Spleen (tissue), 11 donors: Measurements from ENCODE around the gene TUT7. TPM values are rescaled to one million over a fixed set of nuclear protein-coding genes. Genes with fewer than 3 reads are reported as not detected.

Source experiments
- DNase-seq: peaks from one replicate; pipeline ENCODE4 v3.0.0-alpha.2; 2020
- H3K27ac ChIP-seq, 8 donors: fragments of 200-600 bp; sonication (generic) in 7 of 8; 1 replicate in 4 of 8; 2 replicates in 4 of 8; pipeline versions ENCODE4 v1.5.0 to v1.8.0; 2016 to 2021; ENCODE audit warnings: inconsistent platforms in 4 of 8, mild to moderate bottlenecking in 4 of 8, moderate library complexity in 1 of 8
- H3K27me3 ChIP-seq, 7 donors: fragments of 200-600 bp; sonication (generic) in 6 of 7; replicated peaks in 1 of 7; 1 replicate in 4 of 7; 2 replicates in 3 of 7; pipeline versions ENCODE4 v1.5.0 to v1.8.0; 2016 to 2021; ENCODE audit warnings: inconsistent platforms in 3 of 7, mild to moderate bottlenecking in 1 of 7
- H3K36me3 ChIP-seq, 6 donors: fragments of 200-600 bp; sonication (generic) in 5 of 6; 1 replicate in 4 of 6; 2 replicates in 2 of 6; pipeline versions ENCODE4 v1.5.0 to v1.8.0; 2016 to 2021; ENCODE audit warnings: inconsistent platforms in 2 of 6
- H3K4me1 ChIP-seq, 6 donors: fragments of 200-600 bp; sonication (generic) in 5 of 6; 1 replicate in 3 of 6; 2 replicates in 3 of 6; pipeline versions ENCODE4 v1.5.0 to v1.8.0; 2016 to 2021; ENCODE audit warnings: inconsistent platforms in 3 of 6
- H3K4me3 ChIP-seq, 8 donors: fragments of 200-600 bp; sonication (generic) in 7 of 8; 1 replicate in 4 of 8; 2 replicates in 4 of 8; pipeline versions ENCODE4 v1.5.0 to v1.8.0; 2016 to 2021; ENCODE audit warnings: inconsistent platforms in 4 of 8, mild to moderate bottlenecking in 4 of 8, moderate library complexity in 2 of 8
- H3K9me3 ChIP-seq, 8 donors: fragments of 200-600 bp; sonication (generic) in 7 of 8; 1 replicate in 4 of 8; 2 replicates in 4 of 8; pipeline versions ENCODE4 v1.5.0 to v1.8.0; 2016 to 2021; ENCODE audit warnings: inconsistent platforms in 4 of 8
- POLR2A ChIP-seq, 3 donors: fragments of 450-650 bp; IDR thresholded peaks; one replicate each; pipeline ENCODE4 v1.5.1; 2017; ENCODE audit warnings: antibody characterized with exemption in 3 of 3, mild to moderate bottlenecking in 1 of 3
- POLR2AphosphoS5 ChIP-seq, 3 donors: sonication (generic); formaldehyde crosslinking; IDR thresholded peaks; one replicate each; pipeline ENCODE4 v1.5.1; 2017; ENCODE audit warnings: antibody characterized with exemption in 3 of 3
- WGBS, 5 donors: extraction: QIAGEN DNeasy Blood & Tissue Kit in 3 of 5; methylation state at CpG; one replicate each; pipeline versions ENCODE4 v1.1.5 to v1.1.7; 2013 to 2018; 5-methylcytosine and 5-hydroxymethylcytosine counted together
- intact Hi-C: fragments of 100-400 bp; cut with DNase I; formaldehyde crosslinking; loops from one replicate; pipeline ENCODE4 v1.15.0; 2023; ENCODE audit warnings: low total_unique reads
- polyA plus RNA-seq, 3 donors: library from polyadenylated mRNA; stranded (reverse); fragments of 200-250 nt; gene quantifications; one replicate each; pipeline ENCODE4 v1.2.1, GENCODE V29; 2013
- total RNA-seq, 7 donors: library from RNA; depleted of rRNA in 3 of 7; stranded (reverse); fragments of >200 nt in 3 of 7; fragmentation: NEBNext Ultra II Directional in 4 of 7; extraction: Animal tissue kit (Norgen Biotek cat#: 25700) in 4 of 7; gene quantifications; one replicate each; pipeline versions ENCODE4 v1.1.0 to v1.2.1, GENCODE V29; 2016 to 2021
- TF ChIP-seq, protein P1 (sequence below), 11 experiments: fragments of 200-600 bp in 7 of 11; fragments of 450-650 bp in 4 of 11; sonication (generic) in 4 of 11; IDR thresholded peaks in 8 of 11; conservative IDR thresholded peaks in 3 of 11; 1 replicate in 7 of 11; 2 replicates in 4 of 11; pipeline versions ENCODE4 v1.4.0 to v1.8.0; 2016 to 2021; ENCODE audit warnings: antibody characterized with exemption in 11 of 11, inconsistent platforms in 4 of 11, mild to moderate bottlenecking in 1 of 11
- donor health status: healthy with polysubstance abuse.
- donor health status: DM: no; HTN: no; CAD: no; lungs with moderate emphysema.
- donor health status: DM: no; HTN: no; CAD: no.
- donor health status: Bipolar disorder and iron deficiency.
- donor health status: healthy.
- donor health status: DM: no; HTN: no; CAD: no.
- donor health status: DM: yes; HTN: yes; CAD: no.

The TUT7 gene
- total and polyA plus RNA-seq, 10 donors = 17.9 to 119 (median 58.8) TPM

DNA sequence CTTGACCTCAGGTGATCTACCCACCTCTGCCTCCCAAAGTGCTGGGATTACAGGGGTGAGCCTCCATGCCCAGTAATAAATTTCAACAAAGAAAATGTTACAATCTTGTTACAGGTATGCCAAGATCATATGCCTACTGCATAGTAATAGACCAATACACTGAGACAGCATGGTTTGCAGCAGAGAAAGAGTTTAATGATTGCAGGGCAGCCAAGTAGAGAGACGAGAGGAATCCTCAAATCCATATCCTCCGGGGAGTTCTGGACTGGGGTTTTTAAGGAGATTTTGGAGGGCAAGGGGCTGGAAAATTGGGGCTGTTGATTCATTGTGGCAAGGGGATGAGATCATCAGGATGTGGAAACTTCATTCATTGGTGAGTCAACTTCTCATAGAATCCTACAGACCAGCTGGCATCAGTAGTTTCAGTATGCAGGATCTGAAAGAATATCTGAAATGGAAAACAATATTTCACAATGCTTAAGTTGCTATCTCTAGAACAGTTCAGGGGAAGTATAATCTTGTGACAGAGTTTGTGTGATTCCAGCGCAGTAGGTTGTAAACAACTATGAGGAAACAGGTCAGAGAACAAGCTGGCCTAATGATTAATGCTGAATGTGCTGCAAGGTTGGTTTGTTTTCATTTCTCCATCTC, 14.8 kb upstream of the TUT7 start:
- Histone ChIP-seq H3K27me3 (peaks cover 0 to 15% (median 0%) of the 10 kb centered on the region in 7 donors), H3K4me1 (no peaks in the 10 kb centered on the region), H3K27ac (peak overlapping the region in 5 of 8 donors; percentile 29 to 81 (median 80)), H3K9me3 (peaks cover 0 to 46% (median 38%) of the 10 kb centered on the region in 8 donors), H3K36me3 (no peaks in the 10 kb centered on the region), H3K4me3 (peak overlapping the region in 1 of 8 donors; percentile 15)
- DNase-seq = no peak
- intact Hi-C loops = no loop called here
- no peak for TF ChIP-seq POLR2AphosphoS5 (IDR thresholded peaks at IDR 0.05)
- TF ChIP-seq POLR2A (IDR thresholded peaks at IDR 0.05) = no peak
- TF ChIP-seq, protein P1, sequence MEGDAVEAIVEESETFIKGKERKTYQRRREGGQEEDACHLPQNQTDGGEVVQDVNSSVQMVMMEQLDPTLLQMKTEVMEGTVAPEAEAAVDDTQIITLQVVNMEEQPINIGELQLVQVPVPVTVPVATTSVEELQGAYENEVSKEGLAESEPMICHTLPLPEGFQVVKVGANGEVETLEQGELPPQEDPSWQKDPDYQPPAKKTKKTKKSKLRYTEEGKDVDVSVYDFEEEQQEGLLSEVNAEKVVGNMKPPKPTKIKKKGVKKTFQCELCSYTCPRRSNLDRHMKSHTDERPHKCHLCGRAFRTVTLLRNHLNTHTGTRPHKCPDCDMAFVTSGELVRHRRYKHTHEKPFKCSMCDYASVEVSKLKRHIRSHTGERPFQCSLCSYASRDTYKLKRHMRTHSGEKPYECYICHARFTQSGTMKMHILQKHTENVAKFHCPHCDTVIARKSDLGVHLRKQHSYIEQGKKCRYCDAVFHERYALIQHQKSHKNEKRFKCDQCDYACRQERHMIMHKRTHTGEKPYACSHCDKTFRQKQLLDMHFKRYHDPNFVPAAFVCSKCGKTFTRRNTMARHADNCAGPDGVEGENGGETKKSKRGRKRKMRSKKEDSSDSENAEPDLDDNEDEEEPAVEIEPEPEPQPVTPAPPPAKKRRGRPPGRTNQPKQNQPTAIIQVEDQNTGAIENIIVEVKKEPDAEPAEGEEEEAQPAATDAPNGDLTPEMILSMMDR (IDR thresholded peaks at IDR 0.05 in 8 of 11, conservative IDR thresholded peaks at IDR 0.05 in 3 of 11) = no peak
- 80 to 87% (median 83%) methylated on average over 3 of the region's 3 CpGs for WGBS, 5 donors

GRCh38 chr9:86361176-86361575, 7.0 kb upstream of the TUT7 start:
- 91 to 96% (median 92%) methylated on average over 3 of the region's 3 CpGs for WGBS, 5 donors
- Histone ChIP-seq H3K27ac (no peak overlapping the region), H3K27me3 (no peaks in the 10 kb centered on the region), H3K9me3 (peaks cover 0 to 6% (median 2%) of the 10 kb centered on the region in 8 donors), H3K4me1 (peaks cover 0 to 13% (median 5%) of the 10 kb centered on the region in 6 donors), H3K4me3 (no peak overlapping the region), H3K36me3 (no peaks in the 10 kb centered on the region)
- no peak for DNase-seq
- TF ChIP-seq POLR2AphosphoS5 (IDR thresholded peaks at IDR 0.05) = no peak
- intact Hi-C loops = no loop called here

DNA sequence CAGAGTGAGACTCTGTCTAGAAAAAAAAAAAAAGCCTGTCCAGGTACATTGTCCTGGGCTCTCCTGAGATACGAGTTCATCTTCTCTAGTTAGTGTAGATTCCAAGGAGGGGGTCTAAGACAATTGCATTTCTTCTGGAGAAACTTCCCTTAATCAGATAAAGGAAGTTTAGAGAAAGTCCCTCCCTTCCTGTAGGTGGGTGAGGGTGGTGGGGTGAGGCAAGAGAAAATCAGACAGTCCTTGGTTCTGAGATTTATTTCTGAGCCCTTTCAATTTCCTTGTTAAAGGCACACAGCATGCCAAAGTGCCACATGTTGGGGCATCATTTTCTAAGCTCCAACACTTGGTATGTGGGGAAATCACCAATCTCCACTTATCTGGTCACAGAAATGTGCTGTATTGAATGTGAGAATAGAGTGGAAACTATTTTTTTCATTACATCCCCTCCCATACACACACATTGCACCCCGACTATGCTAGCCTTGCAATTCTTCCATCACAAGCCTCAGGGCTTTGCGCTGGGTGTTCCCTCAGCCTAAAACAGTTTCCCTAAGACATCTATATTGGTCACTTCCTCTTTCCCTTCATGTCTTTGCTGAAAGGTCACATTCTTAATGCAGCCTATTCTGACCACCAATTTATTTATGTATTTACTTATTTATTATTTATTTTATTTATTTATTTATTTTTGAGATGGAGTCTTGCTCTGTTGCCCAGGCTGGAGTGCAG, 5.1 kb upstream of the TUT7 start:
- Histone ChIP-seq H3K27ac (peak overlapping the region in 4 of 8 donors; percentile 18 to 76 (median 62)), H3K9me3 (no peaks in the 10 kb centered on the region), H3K4me3 (no peak overlapping the region), H3K27me3 (no peaks in the 10 kb centered on the region), H3K36me3 (no peaks in the 10 kb centered on the region), H3K4me1 (peaks cover 0 to 24% (median 13%) of the 10 kb centered on the region in 6 donors)
- WGBS, 5 donors = 44 to 72% (median 50%) methylated on average over 3 of the region's 3 CpGs
- intact Hi-C loops = no loop called here
- no peak for DNase-seq
- TF ChIP-seq POLR2AphosphoS5 (IDR thresholded peaks at IDR 0.05) (no peak), POLR2A (IDR thresholded peaks at IDR 0.05) (no peak)
- TF ChIP-seq, protein P1 (IDR thresholded peaks at IDR 0.05 in 8 of 11, conservative IDR thresholded peaks at IDR 0.05 in 3 of 11) = no peak

DNA sequence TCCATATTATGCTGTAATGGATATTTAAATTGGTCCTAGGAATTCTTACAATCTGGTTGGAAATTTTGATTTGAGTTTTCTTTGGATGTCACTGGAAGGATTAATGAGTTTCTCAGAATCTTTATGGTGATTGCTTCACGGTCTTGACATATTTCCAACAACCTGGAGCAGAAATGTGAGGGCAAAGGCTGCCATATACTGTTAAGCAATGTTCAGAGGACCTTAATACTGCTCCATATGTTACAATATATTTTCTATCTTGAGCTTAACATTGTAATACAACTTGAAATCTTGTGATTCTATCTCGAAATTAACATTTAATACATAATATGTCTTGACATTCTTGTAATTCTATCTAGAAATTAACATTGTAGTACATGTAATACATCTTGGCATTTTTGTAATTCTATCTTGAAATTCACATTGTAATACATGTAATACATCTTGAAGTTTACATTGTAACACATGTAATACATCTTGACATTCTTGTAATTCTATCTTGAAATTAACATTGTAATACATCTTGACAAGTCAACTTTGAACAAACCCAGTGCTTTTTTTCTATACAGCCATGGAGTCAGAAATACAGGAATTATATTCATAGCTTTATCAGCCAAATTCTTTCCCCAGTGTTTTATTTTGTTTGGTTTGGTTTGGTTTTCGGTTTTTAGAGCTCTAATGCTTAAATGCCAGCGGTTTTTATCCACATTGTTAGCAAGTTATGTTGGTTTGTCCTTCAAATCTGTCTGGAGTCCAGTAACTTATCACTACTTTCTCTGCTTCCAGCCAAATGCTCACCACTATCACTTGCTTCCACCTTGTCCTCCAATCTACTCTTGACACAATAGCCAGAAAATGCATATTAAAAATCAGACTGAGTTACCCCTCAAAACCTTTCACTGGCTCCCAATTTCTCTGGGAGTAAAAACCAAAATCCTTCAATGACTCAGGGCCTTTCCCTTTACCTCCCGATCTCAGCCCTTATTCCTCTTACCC, 3.0 kb upstream of the TUT7 start:
- 84 to 95% (median 86%) methylated on average over 5 of the region's 5 CpGs for WGBS, 5 donors
- Histone ChIP-seq H3K9me3 (no peaks in the 10 kb centered on the region), H3K36me3 (peaks cover 0 to 5% (median 0%) of the 10 kb centered on the region in 6 donors), H3K4me3 (no peak overlapping the region), H3K4me1 (peaks cover 12 to 38% (median 26%) of the 10 kb centered on the region in 6 donors), H3K27ac (no peak overlapping the region), H3K27me3 (no peaks in the 10 kb centered on the region)
- TF ChIP-seq POLR2AphosphoS5 (IDR thresholded peaks at IDR 0.05) (no peak), POLR2A (IDR thresholded peaks at IDR 0.05) (no peak)
- TF ChIP-seq, protein P1 (IDR thresholded peaks at IDR 0.05 in 8 of 11, conservative IDR thresholded peaks at IDR 0.05 in 3 of 11) = no peak
- intact Hi-C loops = no loop called here
- DNase-seq = no peak
